H1 (cell line): Measurements from ENCODE around the gene COPZ2. TPM values are rescaled to one million over a fixed set of nuclear protein-coding genes. Genes with fewer than 3 reads are reported as not detected.

Source experiments
- CTCF ChIA-PET: fragments of 300-600 bp; sonication (Branson Sonifier 250); formaldehyde crosslinking; loops from one replicate; lab custom pipeline; 2021; ENCODE audit not compliant: partially characterized antibody; lab: Charles Lee
- POLR2A ChIA-PET: fragments of 300-600 bp; sonication (Branson Sonifier 250); formaldehyde crosslinking; loops from one replicate; lab custom pipeline; 2021; ENCODE audit warnings: inconsistent platforms; ENCODE audit not compliant: partially characterized antibody; lab: Charles Lee
- DNase-seq, 2 experiments: peaks; one replicate each; pipeline versions ENCODE4 v3.0.0 to v3.0.0-alpha.2; 2010 to 2022; ENCODE audit warnings: low spot score in 2 of 2, low read depth in 1 of 2, mixed read lengths in 1 of 2
- FAIRE-seq: peaks from 2 replicates; lab custom pipeline; 2011; peaks lifted over from hg19 to GRCh38; lab: Jason Lieb, UNC
- H2AFZ ChIP-seq: 2 replicates; pipeline ENCODE4 v1.8.1; 2012; ENCODE audit warnings: low read length, inconsistent platforms
- H2AK5ac ChIP-seq: 2 replicates; pipeline ENCODE4 v1.6.1; 2013; ENCODE audit warnings: low read depth, low read length
- H2BK120ac ChIP-seq: replicated peaks from 2 replicates; pipeline ENCODE3; 2013; ENCODE audit warnings: low read depth, low read length, inconsistent platforms
- H2BK12ac ChIP-seq: 2 replicates; pipeline ENCODE4 v1.6.1; 2013; ENCODE audit warnings: low read depth, low read length
- H2BK15ac ChIP-seq: 2 replicates; pipeline ENCODE4 v1.6.1; 2013; ENCODE audit warnings: low read length
- H2BK20ac ChIP-seq: 2 replicates; pipeline ENCODE4 v1.6.1; 2013; ENCODE audit warnings: low read length
- H2BK5ac ChIP-seq: 2 replicates; pipeline ENCODE4 v1.6.1; 2013; ENCODE audit warnings: low read depth, low read length
- H3K14ac ChIP-seq: 2 replicates; pipeline ENCODE4 v1.6.1; 2013; ENCODE audit warnings: inconsistent platforms; ENCODE audit not compliant: insufficient read length
- H3K18ac ChIP-seq: 2 replicates; pipeline ENCODE4 v1.6.1; 2013; ENCODE audit warnings: low read length; ENCODE audit errors: extremely low read depth
- H3K23ac ChIP-seq: 2 replicates; pipeline ENCODE4 v1.6.1; 2013; ENCODE audit warnings: inconsistent platforms; ENCODE audit not compliant: insufficient read length
- H3K23me2 ChIP-seq: 2 replicates; pipeline ENCODE4 v1.6.1; 2013; ENCODE audit warnings: low read depth, low read length
- H3K27ac ChIP-seq: 2 replicates; pipeline ENCODE4 v1.6.1; 2011; ENCODE audit warnings: low read depth, low read length, inconsistent platforms
- H3K27me3 ChIP-seq, 4 experiments: replicated peaks in 1 of 4; 1 replicate in 1 of 4; 2 replicates in 3 of 4; pipeline versions ENCODE4 v1.6.1 to v1.8.1; 2011 to 2013; ENCODE audit warnings: low read length in 3 of 4, mild to moderate bottlenecking in 3 of 4, inconsistent platforms in 2 of 4, mixed read lengths in 2 of 4, moderate library complexity in 1 of 4; ENCODE audit not compliant: control insufficient read depth in 3 of 4, insufficient read depth in 3 of 4; ENCODE audit errors: extremely low read depth in 1 of 4
- H3K36me3 ChIP-seq, 4 experiments: 2 replicates each; pipeline versions ENCODE4 v1.6.1 to v1.8.1; 2011 to 2013; ENCODE audit warnings: mild to moderate bottlenecking in 4 of 4, low read length in 3 of 4, moderate library complexity in 2 of 4, control low read depth in 1 of 4, inconsistent platforms in 1 of 4; ENCODE audit not compliant: insufficient read depth in 4 of 4, control insufficient read depth in 2 of 4
- H3K4ac ChIP-seq: replicated peaks from 2 replicates; pipeline ENCODE3; 2013; ENCODE audit warnings: low read length, low read depth, mixed read lengths, inconsistent platforms; ENCODE audit not compliant: insufficient read length
- H3K4me1 ChIP-seq, 4 experiments: replicated peaks in 1 of 4; 1 replicate in 1 of 4; 2 replicates in 3 of 4; pipeline versions ENCODE4 v1.6.1 to v1.8.1; 2011 to 2013; ENCODE audit warnings: low read length in 3 of 4, inconsistent platforms in 2 of 4, mixed read lengths in 1 of 4; ENCODE audit not compliant: insufficient read depth in 4 of 4, control insufficient read depth in 3 of 4
- H3K4me2 ChIP-seq, 2 experiments: 2 replicates each; pipeline versions ENCODE4 v1.6.1 to v1.8.1; 2011 to 2013; ENCODE audit warnings: low read depth in 2 of 2, low read length in 2 of 2, control low read depth in 1 of 2, inconsistent platforms in 1 of 2, mild to moderate bottlenecking in 1 of 2; ENCODE audit not compliant: insufficient read depth in 1 of 2
- H3K4me3 ChIP-seq, 4 experiments: fragments of 200-600, 300-600 bp in 1 of 4; sonication (generic), shearing (Covaris generic), sonication (Bioruptor Twin) in 1 of 4; 2 replicates each; pipeline versions ENCODE4 v1.5.1 to v1.8.1; 2011 to 2016; ENCODE audit warnings: low read length in 4 of 4, low read depth in 3 of 4, control low read depth in 2 of 4, inconsistent platforms in 2 of 4, mild to moderate bottlenecking in 2 of 4, mixed read lengths in 1 of 4, moderate library complexity in 1 of 4; ENCODE audit not compliant: insufficient read depth in 2 of 4; ENCODE audit errors: extremely low read depth in 1 of 4
- H3K56ac ChIP-seq: replicated peaks from 2 replicates; pipeline ENCODE3; 2013; ENCODE audit warnings: low read depth, mild to moderate bottlenecking, mixed read lengths, low read length, inconsistent platforms; ENCODE audit not compliant: insufficient read length
- H3K79me1 ChIP-seq: 2 replicates; pipeline ENCODE4 v1.6.1; 2013; ENCODE audit warnings: low read depth, low read length, control low read depth
- H3K79me2 ChIP-seq, 2 experiments: 2 replicates each; pipeline versions ENCODE4 v1.6.1 to v1.8.1; 2012 to 2013; ENCODE audit warnings: low read length in 2 of 2, mild to moderate bottlenecking in 2 of 2, inconsistent platforms in 1 of 2; ENCODE audit not compliant: insufficient read depth in 2 of 2, control insufficient read depth in 1 of 2
- H3K9ac ChIP-seq, 4 experiments: replicated peaks in 1 of 4; 1 replicate in 1 of 4; 2 replicates in 3 of 4; pipeline versions ENCODE4 v1.6.1 to v1.8.1; 2011 to 2013; ENCODE audit warnings: low read depth in 3 of 4, low read length in 3 of 4, control low read depth in 2 of 4, mild to moderate bottlenecking in 2 of 4, moderate library complexity in 2 of 4, inconsistent platforms in 1 of 4; ENCODE audit errors: extremely low read depth in 1 of 4
- H3K9me3 ChIP-seq, 2 experiments: 2 replicates each; pipeline versions ENCODE4 v1.6.1 to v1.8.1; 2012 to 2013; ENCODE audit warnings: mild to moderate bottlenecking in 2 of 2, moderate library complexity in 2 of 2, control low read depth in 1 of 2, inconsistent platforms in 1 of 2, low read depth in 1 of 2, low read length in 1 of 2, mixed read lengths in 1 of 2; ENCODE audit not compliant: insufficient read depth in 2 of 2
- H4K20me1 ChIP-seq, 2 experiments: replicated peaks in 1 of 2; 2 replicates each; pipeline versions ENCODE3 to v1.8.1; 2011 to 2013; ENCODE audit warnings: inconsistent platforms in 2 of 2, low read length in 2 of 2, mild to moderate bottlenecking in 1 of 2; ENCODE audit not compliant: insufficient read depth in 2 of 2, control insufficient read depth in 1 of 2
- H4K5ac ChIP-seq: 2 replicates; pipeline ENCODE4 v1.6.1; 2013; ENCODE audit warnings: low read length, low read depth, mixed read lengths, inconsistent platforms; ENCODE audit not compliant: insufficient read length
- H4K8ac ChIP-seq: 2 replicates; pipeline ENCODE4 v1.8.0; 2013; ENCODE audit warnings: mild to moderate bottlenecking, moderate library complexity, low read length, inconsistent platforms; ENCODE audit not compliant: insufficient read depth; ENCODE audit errors: extremely low read depth
- H4K91ac ChIP-seq: replicated peaks from 2 replicates; pipeline ENCODE3; 2013; ENCODE audit warnings: low read length, mixed read lengths, inconsistent platforms; ENCODE audit not compliant: insufficient read length
- BRCA1 ChIP-seq: IDR thresholded peaks from 2 replicates; pipeline ENCODE4 v1.6.1; 2012; ENCODE audit warnings: low read depth, low read length, improper control_type of control experiment
- CBX8 ChIP-seq: fragments of 300-800, 300-1000 bp; sonication (generic); IDR thresholded peaks from 2 replicates; pipeline ENCODE4 v1.7.1; 2016; ENCODE audit warnings: low read depth, low read length, borderline replicate concordance
- CHD1 ChIP-seq: IDR thresholded peaks from 2 replicates; pipeline ENCODE4 v1.6.1; 2012; ENCODE audit warnings: low read depth, low read length, improper control_type of control experiment
- EGR1 ChIP-seq: IDR thresholded peaks from 2 replicates; pipeline ENCODE4 v1.6.1; 2011; ENCODE audit warnings: low read depth, low read length, borderline replicate concordance
- EP300 ChIP-seq, 2 experiments: IDR thresholded peaks; 1 replicate in 1 of 2; 2 replicates in 1 of 2; pipeline ENCODE4 v1.6.1; 2011 to 2012; ENCODE audit warnings: low read depth in 2 of 2, low read length in 2 of 2, mild to moderate bottlenecking in 2 of 2, borderline replicate concordance in 1 of 2, inconsistent platforms in 1 of 2, moderate library complexity in 1 of 2
- POU5F1 ChIP-seq: IDR thresholded peaks from 2 replicates; pipeline ENCODE4 v1.6.1; 2011; ENCODE audit warnings: low read depth, mild to moderate bottlenecking, low read length, moderate library complexity
- RBBP5 ChIP-seq: IDR thresholded peaks from 2 replicates; pipeline ENCODE4 v1.7.1; 2012; ENCODE audit warnings: low read depth, mild to moderate bottlenecking, inconsistent platforms, low read length, moderate library complexity, borderline replicate concordance
- SP1 ChIP-seq: IDR thresholded peaks from 2 replicates; pipeline ENCODE4 v1.6.1; 2011; ENCODE audit warnings: low read depth, low read length
- TCF12 ChIP-seq: IDR thresholded peaks from 2 replicates; pipeline ENCODE4 v1.6.1; 2011; ENCODE audit warnings: low read depth, mild to moderate bottlenecking, low read length
- WGBS, 2 experiments: shearing (Covaris generic) in 1 of 2; methylation state at CpG; one replicate each; pipeline versions ENCODE4 v1.1.6 to v1.1.7; 2013 to 2015; ENCODE audit warnings: low lambda C conversion rate in 2 of 2, mixed read lengths in 2 of 2, inconsistent platforms in 1 of 2, low coverage in 1 of 2, missing lambda C conversion rate in 1 of 2; ENCODE audit not compliant: insufficient replicate concordance in 2 of 2, insufficient coverage in 1 of 2, insufficient read length in 1 of 2; ENCODE audit errors: extremely low coverage in 1 of 2, missing lambda C conversion rate in 1 of 2; 5-methylcytosine and 5-hydroxymethylcytosine counted together
- polyA plus RNA-seq, 7 experiments: library from polyadenylated mRNA; depleted of rRNA in 3 of 7; stranded (reverse) in 5 of 7; unstranded in 2 of 7; fragments of >200 nt in 5 of 7; fragments of 200-250 nt in 2 of 7; gene quantifications; 1 replicate in 5 of 7; 2 replicates in 1 of 7; 4 replicates in 1 of 7; pipeline versions ENCODE4 v1.2.1 to v1.2.3, GENCODE V29; 2011 to 2013; ENCODE audit warnings: missing spikeins in 2 of 7, mixed read lengths in 2 of 7
- total RNA-seq: library from RNA; stranded (reverse); fragmentation: NEBNext Ultra II Directional; extraction: Animal tissue kit (Norgen Biotek cat#: 25700); gene quantifications from 2 replicates; pipeline ENCODE4 v1.2.1, GENCODE V29; 2021
- TF ChIP-seq, protein P1 (sequence below): IDR thresholded peaks from 2 replicates; pipeline ENCODE4 v1.6.1; 2012; ENCODE audit warnings: low read length, inconsistent platforms

COPZ2 gene
- total and polyA plus RNA-seq, 2 of the 8 experiments (the other 6 are each of a cell fraction or from before 2014, with no cell fraction given) = 0.24 TPM; not detected in 1

- Histone ChIP-seq H3K4me1 (peaks cover 16 to 61% (median 38%) of the 10 kb centered on the region in 4 experiments), H3K4me3 (peak overlapping the region in 3 of 4 experiments; percentile 9 to 52 (median 25); a peak in 4 of 8 replicates), H3K23me2 (peaks cover 12% of the 10 kb centered on the region), H2AFZ (no peak overlapping the region), H4K20me1 (peaks cover 5 to 19% of the 10 kb centered on the region in 2 experiments), H3K18ac (no peak overlapping the region), H2AK5ac (no peak overlapping the region), H3K4me2 (peak overlapping the region; percentile 70 to 89), H3K36me3 (peaks cover 10 to 45% (median 26%) of the 10 kb centered on the region in 4 experiments), H3K9ac (peak overlapping the region in 1 of 4 experiments; percentile 26; a peak in 1 of 7 replicates), H2BK20ac (no peak overlapping the region), H4K5ac (no peak overlapping the region), H4K91ac (no peak overlapping the region), H2BK12ac (peak overlapping the region; percentile 29; the same call in 1 of the 2 replicates), H3K27ac (peak overlapping the region; percentile 7; the same call in 1 of the 2 replicates), H3K79me1 (peaks cover 4% of the 10 kb centered on the region; the same call in 1 of the 2 replicates), H2BK5ac (peak overlapping the region; percentile 32; the same call in 1 of the 2 replicates), H3K9me3 (no peaks in the 10 kb centered on the region), H4K8ac (no peak overlapping the region), H3K23ac (no peak overlapping the region), H2BK15ac (no peak overlapping the region), H3K14ac (no peak overlapping the region), H3K27me3 (no peaks in the 10 kb centered on the region), H3K4ac (no peak overlapping the region), H3K56ac (no peak overlapping the region), H2BK120ac (no peak overlapping the region), H3K79me2 (peaks cover 13 to 84% of the 10 kb centered on the region in 2 experiments)
- DNase-seq = no peak
- no peak for FAIRE-seq
- WGBS, 2 experiments = 83% methylated on average over 5 of the region's 5 CpGs; no CpG with 5 or more reads in 1 of the 2 experiments
- ChIA-PET CTCF (interaction anchor here (1.0 to 14.5 kb wide), 10 partner anchors 9 to 323 kb away, joined by 3 to 203 read pairs (median 4); no protein-coding TSS in a partner anchor), POLR2A (interaction anchor here (0.8 to 41.8 kb wide), 8 partner anchors 13 to 101 kb away, joined by 3 to 1227 read pairs (median 32); partner anchors contain the start of genes CBX1, COPZ2, NFE2L1 and SNX11)
- no peak for TF ChIP-seq BRCA1
- TF ChIP-seq, protein P1, sequence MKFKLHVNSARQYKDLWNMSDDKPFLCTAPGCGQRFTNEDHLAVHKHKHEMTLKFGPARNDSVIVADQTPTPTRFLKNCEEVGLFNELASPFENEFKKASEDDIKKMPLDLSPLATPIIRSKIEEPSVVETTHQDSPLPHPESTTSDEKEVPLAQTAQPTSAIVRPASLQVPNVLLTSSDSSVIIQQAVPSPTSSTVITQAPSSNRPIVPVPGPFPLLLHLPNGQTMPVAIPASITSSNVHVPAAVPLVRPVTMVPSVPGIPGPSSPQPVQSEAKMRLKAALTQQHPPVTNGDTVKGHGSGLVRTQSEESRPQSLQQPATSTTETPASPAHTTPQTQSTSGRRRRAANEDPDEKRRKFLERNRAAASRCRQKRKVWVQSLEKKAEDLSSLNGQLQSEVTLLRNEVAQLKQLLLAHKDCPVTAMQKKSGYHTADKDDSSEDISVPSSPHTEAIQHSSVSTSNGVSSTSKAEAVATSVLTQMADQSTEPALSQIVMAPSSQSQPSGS = no peak
- no peak for TF ChIP-seq CHD1
- TF ChIP-seq RBBP5 = no peak
- TF ChIP-seq POU5F1 = no peak
- no peak for TF ChIP-seq TCF12
- no peak for TF ChIP-seq EGR1
- TF ChIP-seq EP300 (IDR thresholded peaks at IDR 0.05; ENCODE audit: borderline replicate concordance in 1 of 2, low read depth in 2 of 2, low read length in 2 of 2) = no peak
- no peak for TF ChIP-seq CBX8
- no peak for TF ChIP-seq SP1
Measured at GRCh38 chr17:48052956-48053757, 15.6 kb upstream of the COPZ2 start.
